ENCODE data around the gene IER5L.

IER5L gene

DNA sequence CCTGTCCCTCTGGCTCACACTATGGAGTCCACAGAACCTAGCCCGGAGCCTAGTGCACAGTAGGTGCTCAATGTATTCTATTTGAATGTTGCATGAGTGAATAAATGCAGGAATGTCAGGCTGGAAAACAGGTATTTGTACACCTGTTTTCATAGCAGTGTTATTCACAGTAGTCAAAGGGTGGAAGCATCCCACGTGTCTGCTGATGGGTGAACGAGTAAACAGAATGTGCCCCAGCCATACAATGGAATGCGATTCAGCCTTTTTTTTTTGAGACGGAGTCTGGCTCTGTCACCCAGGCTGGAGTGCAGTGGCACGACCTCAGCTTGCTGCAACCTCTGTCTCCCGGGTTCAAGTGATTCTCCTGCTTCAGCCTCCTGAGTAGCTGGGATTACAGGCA, 31.5 kb upstream of the IER5L start:
- Histone ChIP-seq H2AFZ (ENCODE audit: low read length) (no peak overlapping the region), H3K36me3 (ENCODE audit: insufficient read depth, low read length) (no peaks in the 10 kb centered on the region), H3K4me3 (ENCODE audit: low read length, poor library complexity, severe bottlenecking) (no peak overlapping the region), H3K79me2 (ENCODE audit: insufficient read depth, low read length) (no peaks in the 10 kb centered on the region), H3K4me1 (ENCODE audit: insufficient read depth, low read length, poor library complexity, severe bottlenecking) (peaks cover 8% of the 10 kb centered on the region), H3K9me2 (replicated peaks; ENCODE audit: low read depth, low read length) (no peaks in the 10 kb centered on the region), H3K27me3 (ENCODE audit: insufficient read depth, low read length, poor library complexity, severe bottlenecking) (no peaks in the 10 kb centered on the region), H3K4me2 (ENCODE audit: low read depth, low read length, poor library complexity, severe bottlenecking) (no peak overlapping the region), H3K9ac (ENCODE audit: low read depth, low read length, poor library complexity, severe bottlenecking) (no peak overlapping the region), H3K9me3 (ENCODE audit: insufficient read depth, low read depth, low read length) (no peaks in the 10 kb centered on the region), H4K20me1 (ENCODE audit: insufficient read depth, low read length, poor library complexity, severe bottlenecking) (no peaks in the 10 kb centered on the region), H3F3A (ENCODE audit: low read depth) (no peaks in the 10 kb centered on the region)
- TF ChIP-seq EZH2phosphoT487 (IDR thresholded peaks at IDR 0.05; ENCODE audit: borderline replicate concordance): no peak
- TF ChIP-seq, protein P1, sequence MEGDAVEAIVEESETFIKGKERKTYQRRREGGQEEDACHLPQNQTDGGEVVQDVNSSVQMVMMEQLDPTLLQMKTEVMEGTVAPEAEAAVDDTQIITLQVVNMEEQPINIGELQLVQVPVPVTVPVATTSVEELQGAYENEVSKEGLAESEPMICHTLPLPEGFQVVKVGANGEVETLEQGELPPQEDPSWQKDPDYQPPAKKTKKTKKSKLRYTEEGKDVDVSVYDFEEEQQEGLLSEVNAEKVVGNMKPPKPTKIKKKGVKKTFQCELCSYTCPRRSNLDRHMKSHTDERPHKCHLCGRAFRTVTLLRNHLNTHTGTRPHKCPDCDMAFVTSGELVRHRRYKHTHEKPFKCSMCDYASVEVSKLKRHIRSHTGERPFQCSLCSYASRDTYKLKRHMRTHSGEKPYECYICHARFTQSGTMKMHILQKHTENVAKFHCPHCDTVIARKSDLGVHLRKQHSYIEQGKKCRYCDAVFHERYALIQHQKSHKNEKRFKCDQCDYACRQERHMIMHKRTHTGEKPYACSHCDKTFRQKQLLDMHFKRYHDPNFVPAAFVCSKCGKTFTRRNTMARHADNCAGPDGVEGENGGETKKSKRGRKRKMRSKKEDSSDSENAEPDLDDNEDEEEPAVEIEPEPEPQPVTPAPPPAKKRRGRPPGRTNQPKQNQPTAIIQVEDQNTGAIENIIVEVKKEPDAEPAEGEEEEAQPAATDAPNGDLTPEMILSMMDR (conservative IDR thresholded peaks at IDR 0.05; ENCODE audit: low read length): no peak

DNA sequence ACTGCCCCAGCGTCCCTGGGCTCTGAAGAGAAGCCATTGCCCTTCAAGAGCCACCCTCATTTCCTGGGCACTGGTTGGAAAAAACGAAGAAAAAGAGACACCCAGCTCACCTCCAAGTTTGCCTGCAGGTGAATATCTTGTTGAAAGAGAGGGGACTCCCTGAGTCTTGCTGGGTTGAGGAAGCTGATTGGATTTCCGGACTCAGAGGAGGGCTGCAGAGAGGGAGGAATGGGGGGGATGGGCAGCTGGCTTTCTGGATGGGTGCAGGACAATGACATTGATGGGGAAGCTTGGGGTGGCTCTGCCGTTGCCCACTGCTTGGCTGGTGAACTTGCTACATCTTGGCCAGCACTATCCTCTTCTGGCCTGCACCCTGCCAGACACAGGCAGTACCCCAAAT, 31.0 kb upstream of the IER5L start:
- no peaks in the 10 kb centered on the region for H3F3A ChIP-seq (ENCODE audit: low read depth)
- TF ChIP-seq EZH2phosphoT487 (IDR thresholded peaks at IDR 0.05; ENCODE audit: borderline replicate concordance): no peak
- TF ChIP-seq, protein P1 (conservative IDR thresholded peaks at IDR 0.05; ENCODE audit: low read length): no peak
- peak overlapping the region; percentile 42 for H3K4me2 ChIP-seq (ENCODE audit: low read depth, low read length, poor library complexity, severe bottlenecking)
- H3K4me3 ChIP-seq (ENCODE audit: low read length, poor library complexity, severe bottlenecking): no peak overlapping the region
- H2AFZ ChIP-seq (ENCODE audit: low read length): peak overlapping the region; percentile 67; the same call in 1 of the 2 replicates
- H4K20me1 ChIP-seq (ENCODE audit: insufficient read depth, low read length, poor library complexity, severe bottlenecking): no peaks in the 10 kb centered on the region
- no peaks in the 10 kb centered on the region for H3K27me3 ChIP-seq (ENCODE audit: insufficient read depth, low read length, poor library complexity, severe bottlenecking)
- H3K79me2 ChIP-seq (ENCODE audit: insufficient read depth, low read length): no peaks in the 10 kb centered on the region
- no peaks in the 10 kb centered on the region for H3K9me3 ChIP-seq (ENCODE audit: insufficient read depth, low read depth, low read length)
- no peaks in the 10 kb centered on the region for H3K36me3 ChIP-seq (ENCODE audit: insufficient read depth, low read length)
- H3K9me2 ChIP-seq (replicated peaks; ENCODE audit: low read depth, low read length): no peaks in the 10 kb centered on the region
- H3K9ac ChIP-seq (ENCODE audit: low read depth, low read length, poor library complexity, severe bottlenecking): no peak overlapping the region
- H3K4me1 ChIP-seq (ENCODE audit: insufficient read depth, low read length, poor library complexity, severe bottlenecking): peaks cover 8% of the 10 kb centered on the region

GRCh38 chr9:129208207-129209032, 30.4 kb upstream of the IER5L start:
- Histone ChIP-seq H4K20me1 (ENCODE audit: insufficient read depth, low read length, poor library complexity, severe bottlenecking) (no peaks in the 10 kb centered on the region), H3F3A (ENCODE audit: low read depth) (no peaks in the 10 kb centered on the region), H3K9me3 (ENCODE audit: insufficient read depth, low read depth, low read length) (no peaks in the 10 kb centered on the region), H3K4me3 (ENCODE audit: low read length, poor library complexity, severe bottlenecking) (peak overlapping the region; percentile 29), H3K4me1 (ENCODE audit: insufficient read depth, low read length, poor library complexity, severe bottlenecking) (peaks cover 8% of the 10 kb centered on the region), H3K79me2 (ENCODE audit: insufficient read depth, low read length) (no peaks in the 10 kb centered on the region), H2AFZ (ENCODE audit: low read length) (peak overlapping the region; percentile 67; the same call in 1 of the 2 replicates), H3K27me3 (ENCODE audit: insufficient read depth, low read length, poor library complexity, severe bottlenecking) (no peaks in the 10 kb centered on the region), H3K9ac (ENCODE audit: low read depth, low read length, poor library complexity, severe bottlenecking) (no peak overlapping the region), H3K9me2 (replicated peaks; ENCODE audit: low read depth, low read length) (no peaks in the 10 kb centered on the region), H3K4me2 (ENCODE audit: low read depth, low read length, poor library complexity, severe bottlenecking) (peak overlapping the region; percentile 42), H3K36me3 (ENCODE audit: insufficient read depth, low read length) (no peaks in the 10 kb centered on the region)
- TF ChIP-seq EZH2phosphoT487 (IDR thresholded peaks at IDR 0.05; ENCODE audit: borderline replicate concordance): no peak
- TF ChIP-seq, protein P1 (conservative IDR thresholded peaks at IDR 0.05; ENCODE audit: low read length): no peak

All from Loucy (cell line).